LNCaP clone FGC (cell line): ENCODE measurements around the gene SERPINB6.
A peak's percentile ranks its signal among the peaks of the same experiment; 100 is the strongest.
"Not testable (repeated sequence)": the region's sequence is repeated elsewhere in the genome, so short reads cannot be mapped to it uniquely, and the experiment has no call there.

Experiments
- DNase-seq: peaks from one replicate; pipeline ENCODE4 v3.0.0-alpha.2; 2011; ENCODE audit warnings: low read depth
- H3K4me3 ChIP-seq: 2 replicates; pipeline ENCODE4 v1.5.1; 2011; ENCODE audit warnings: mild to moderate bottlenecking, low read depth, low read length, control low read depth
- CTCF ChIP-seq: IDR thresholded peaks from 2 replicates; pipeline ENCODE4 v1.5.1; 2012; ENCODE audit warnings: mild to moderate bottlenecking; ENCODE audit not compliant: control insufficient read depth, insufficient read depth; ENCODE audit errors: extremely low read depth

SERPINB6 gene

GRCh38 chr6:2976571-2977085, 5.3 kb upstream of the SERPINB6 start:
- DNase-seq, result no peak
- H3K4me3 ChIP-seq, result no peak overlapping the region
- TF ChIP-seq CTCF, result no peak

GRCh38 chr6:2976060-2976459, 4.7 kb upstream of the SERPINB6 start:
- H3K4me3 ChIP-seq, result no peak overlapping the region
- DNase-seq, result no peak
- no peak for TF ChIP-seq CTCF

GRCh38 chr6:2973676-2974075, 2.3 kb upstream of the SERPINB6 start:
- DNase-seq, result no peak
- no peak for TF ChIP-seq CTCF
- no peak overlapping the region for H3K4me3 ChIP-seq

GRCh38 chr6:2973180-2973579, 1.8 kb upstream of the SERPINB6 start:
- DNase-seq, H3K4me3 ChIP-seq: not testable (repeated sequence)

- H3K4me3 ChIP-seq, result not testable (repeated sequence)
These were observed 1.3 kb upstream of the SERPINB6 start for GRCh38 chr6:2972685-2973084.

GRCh38 chr6:2972219-2972487, 786 bp upstream of the SERPINB6 start:
- peak overlapping the region; percentile 61 for H3K4me3 ChIP-seq
- not testable (repeated sequence) for DNase-seq

More at GRCh38 chr6:2972685-2973084, 1.3 kb upstream of the SERPINB6 start:
- DNase-seq, result not testable (repeated sequence)

- H3K4me3 ChIP-seq, result peak overlapping the region; percentile 61
- DNase-seq, result no peak
- no peak for TF ChIP-seq CTCF
These were observed 481 bp downstream of the SERPINB6 start for GRCh38 chr6:2970753-2971419.

DNA sequence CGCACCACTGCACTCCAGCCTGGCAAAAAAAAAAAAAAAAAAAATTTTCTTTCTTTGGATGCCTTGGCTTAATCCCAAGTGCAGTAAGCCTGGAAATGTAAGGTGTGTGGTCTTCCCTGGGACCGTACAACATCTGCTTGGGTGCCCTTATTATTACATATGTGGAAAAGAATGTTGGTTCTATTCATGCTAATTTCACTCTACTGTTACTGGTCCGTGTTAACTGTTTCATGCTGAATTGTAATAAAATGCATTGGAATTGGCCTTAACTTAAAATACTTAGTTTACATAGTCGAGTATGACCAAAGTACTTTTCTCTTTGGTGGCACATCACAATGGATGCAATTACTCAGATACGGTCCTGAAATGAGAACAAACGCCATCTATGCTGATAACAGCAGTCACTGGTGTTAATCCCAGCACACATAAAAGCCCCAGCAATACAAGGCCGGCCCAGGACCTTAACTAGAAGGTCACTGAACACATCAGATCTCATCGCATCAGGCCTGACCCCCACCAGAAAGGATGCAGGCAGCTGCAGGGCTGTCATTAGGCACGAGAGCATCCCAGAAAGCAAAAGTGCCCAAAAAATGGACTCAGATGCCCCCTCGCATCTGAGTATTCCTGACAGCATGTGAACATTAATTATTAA, 1.2 kb downstream of the SERPINB6 start:
- DNase-seq, result no peak
- peak overlapping the region; percentile 61 for H3K4me3 ChIP-seq
- no peak for TF ChIP-seq CTCF
